ENCODE results near the gene RASGRF1. TPM values are rescaled to one million over a fixed set of nuclear protein-coding genes. Genes with fewer than 3 reads are reported as not detected.

The RASGRF1 gene
- total RNA-seq, 1 donor from 2014 or later, result 0.17 TPM

- Mint-ChIP-seq H3K27ac (no peak overlapping the region), H3K27me3 (peaks cover 5% of the 10 kb centered on the region), H3K36me3 (ENCODE audit: insufficient read depth) (no peaks in the 10 kb centered on the region), H3K4me3 (ENCODE audit: low read depth) (no peak overlapping the region), H3K4me1 (ENCODE audit: low read depth) (no peaks in the 10 kb centered on the region), H3K9me3 (ENCODE audit: low read depth) (no peaks in the 10 kb centered on the region)
- no peak for DNase-seq (ENCODE audit: low spot score, unreplicated experiment)
- TF ChIP-seq CTCF (IDR thresholded peaks at IDR 0.05; ENCODE audit: unreplicated experiment), result no peak
These were observed 75.2 kb downstream of the RASGRF1 start for GRCh38 chr15:79015416-79015815.

GRCh38 chr15:79010278-79010677 is 80.3 kb downstream of the RASGRF1 start:
- DNase-seq (ENCODE audit: low spot score, unreplicated experiment), result no peak
- TF ChIP-seq CTCF (IDR thresholded peaks at IDR 0.05; ENCODE audit: unreplicated experiment), result no peak
- no peaks in the 10 kb centered on the region for H3K36me3 Mint-ChIP-seq (ENCODE audit: insufficient read depth)
- H3K27me3 Mint-ChIP-seq, result no peaks in the 10 kb centered on the region
- no peaks in the 10 kb centered on the region for H3K9me3 Mint-ChIP-seq (ENCODE audit: low read depth)
- H3K4me3 Mint-ChIP-seq (ENCODE audit: low read depth), result no peak overlapping the region
- no peaks in the 10 kb centered on the region for H3K4me1 Mint-ChIP-seq (ENCODE audit: low read depth)
- no peak overlapping the region for H3K27ac Mint-ChIP-seq

GRCh38 chr15:79009379-79009778 is 81.2 kb downstream of the RASGRF1 start:
- DNase-seq (ENCODE audit: low spot score, unreplicated experiment), result no peak
- Mint-ChIP-seq H3K9me3 (ENCODE audit: low read depth) (no peaks in the 10 kb centered on the region), H3K4me1 (ENCODE audit: low read depth) (no peaks in the 10 kb centered on the region), H3K27ac (no peak overlapping the region), H3K4me3 (ENCODE audit: low read depth) (no peak overlapping the region), H3K36me3 (ENCODE audit: insufficient read depth) (no peaks in the 10 kb centered on the region), H3K27me3 (no peaks in the 10 kb centered on the region)
- TF ChIP-seq CTCF (IDR thresholded peaks at IDR 0.05; ENCODE audit: unreplicated experiment), result no peak

GRCh38 chr15:79008659-79009058 is 81.9 kb downstream of the RASGRF1 start:
- no peak overlapping the region for H3K27ac Mint-ChIP-seq
- TF ChIP-seq CTCF (IDR thresholded peaks at IDR 0.05; ENCODE audit: unreplicated experiment), result no peak
- no peaks in the 10 kb centered on the region for H3K27me3 Mint-ChIP-seq
- no peak for DNase-seq (ENCODE audit: low spot score, unreplicated experiment)
- H3K36me3 Mint-ChIP-seq (ENCODE audit: insufficient read depth), result no peaks in the 10 kb centered on the region
- H3K4me1 Mint-ChIP-seq (ENCODE audit: low read depth), result no peaks in the 10 kb centered on the region
- no peak overlapping the region for H3K4me3 Mint-ChIP-seq (ENCODE audit: low read depth)
- no peaks in the 10 kb centered on the region for H3K9me3 Mint-ChIP-seq (ENCODE audit: low read depth)

- H3K4me1 Mint-ChIP-seq (ENCODE audit: low read depth), result no peaks in the 10 kb centered on the region
- DNase-seq (ENCODE audit: low spot score, unreplicated experiment), result peak; percentile 55
- no peaks in the 10 kb centered on the region for H3K36me3 Mint-ChIP-seq (ENCODE audit: insufficient read depth)
- no peak overlapping the region for H3K4me3 Mint-ChIP-seq (ENCODE audit: low read depth)
- peak; percentile 85 for TF ChIP-seq CTCF (IDR thresholded peaks at IDR 0.05; ENCODE audit: unreplicated experiment)
- H3K9me3 Mint-ChIP-seq (ENCODE audit: low read depth), result no peaks in the 10 kb centered on the region
- no peak overlapping the region for H3K27ac Mint-ChIP-seq
- peaks cover 2% of the 10 kb centered on the region for H3K27me3 Mint-ChIP-seq
These were observed 83.5 kb downstream of the RASGRF1 start for GRCh38 chr15:79007066-79007465.

All from progenitor cell of endocrine pancreas (in vitro differentiated cells).